Kidney epithelial cell (primary cell): ENCODE results near the gene UBAC1. TPM values are rescaled to one million over a fixed set of nuclear protein-coding genes. Genes with fewer than 3 reads are reported as not detected.

ENCODE experiments used
- DNase-seq: peaks from one replicate; pipeline ENCODE4 v3.0.0-alpha.2; 2010; ENCODE audit warnings: low read depth
- H3K27me3 ChIP-seq: 2 replicates; pipeline ENCODE4 v1.6.0; 2011; ENCODE audit warnings: low read length; ENCODE audit not compliant: control insufficient read depth, insufficient read depth
- H3K36me3 ChIP-seq: 2 replicates; pipeline ENCODE4 v1.5.1; 2011; ENCODE audit warnings: low read length; ENCODE audit not compliant: control insufficient read depth, insufficient read depth
- H3K4me3 ChIP-seq: 2 replicates; pipeline ENCODE4 v1.5.1; 2011; ENCODE audit warnings: low read depth, mild to moderate bottlenecking, control low read depth, low read length
- CTCF ChIP-seq: IDR thresholded peaks from 2 replicates; pipeline ENCODE4 v1.5.1; 2011; ENCODE audit warnings: mild to moderate bottlenecking, moderate library complexity, low read length, control low read depth, inconsistent platforms; ENCODE audit not compliant: insufficient read depth, poor library complexity, severe bottlenecking
- total RNA-seq: library from RNA; depleted of rRNA; stranded (reverse); fragments of >200 nt; gene quantifications from 2 replicates; pipeline ENCODE4 v1.2.3, GENCODE V29; 2015

UBAC1 gene
- total RNA-seq, 1 donor from 2014 or later: 42.6 TPM

- no peaks in the 10 kb centered on the region for H3K27me3 ChIP-seq
- DNase-seq: no peak
- no peak overlapping the region for H3K4me3 ChIP-seq
- no peak for TF ChIP-seq CTCF
- H3K36me3 ChIP-seq: peaks cover 3% of the 10 kb centered on the region
Measured at GRCh38 chr9:135930446-135931345, 30.5 kb downstream of the UBAC1 start.

GRCh38 chr9:135929656-135930445 lies 31.3 kb downstream of the UBAC1 start:
- TF ChIP-seq CTCF: no peak
- Histone ChIP-seq H3K36me3 (peaks cover 3% of the 10 kb centered on the region), H3K4me3 (no peak overlapping the region), H3K27me3 (no peaks in the 10 kb centered on the region)
- DNase-seq: no peak

- no peak for DNase-seq
- H3K27me3 ChIP-seq: no peaks in the 10 kb centered on the region
- TF ChIP-seq CTCF: no peak
- peaks cover 3% of the 10 kb centered on the region for H3K36me3 ChIP-seq
- no peak overlapping the region for H3K4me3 ChIP-seq
Measured at GRCh38 chr9:135928731-135929655, 32.2 kb downstream of the UBAC1 start.

- TF ChIP-seq CTCF: no peak
- H3K27me3 ChIP-seq: no peaks in the 10 kb centered on the region
- peaks cover 2% of the 10 kb centered on the region for H3K36me3 ChIP-seq
- H3K4me3 ChIP-seq: no peak overlapping the region
- no peak for DNase-seq
Measured at GRCh38 chr9:135928074-135928730, 33.0 kb downstream of the UBAC1 start.

GRCh38 chr9:135927195-135928013 lies 33.8 kb downstream of the UBAC1 start:
- DNase-seq: no peak
- no peak for TF ChIP-seq CTCF
- no peaks in the 10 kb centered on the region for H3K27me3 ChIP-seq
- no peak overlapping the region for H3K4me3 ChIP-seq
- H3K36me3 ChIP-seq: no peaks in the 10 kb centered on the region
